Hepatic stellate cell (primary cell): ENCODE results near the gene CBFA2T2.
"Not testable (repeated sequence)": the region's sequence is repeated elsewhere in the genome, so short reads cannot be mapped to it uniquely, and the experiment has no call there.

Experiments
- DNase-seq: peaks from one replicate; pipeline ENCODE4 v3.0.0; 2011; ENCODE audit warnings: low spot score

The CBFA2T2 gene

GRCh38 chr20:33551778-33552177, 61.9 kb downstream of the CBFA2T2 start:
- DNase-seq, result no peak

- DNase-seq, result no peak
Measured at GRCh38 chr20:33552519-33552918, 62.6 kb downstream of the CBFA2T2 start.

- DNase-seq, result no peak
Measured at GRCh38 chr20:33553516-33553915, 63.6 kb downstream of the CBFA2T2 start.

GRCh38 chr20:33554914-33555420, 65.1 kb downstream of the CBFA2T2 start:
- peak; percentile 86 for DNase-seq

- no peak for DNase-seq
Measured at GRCh38 chr20:33555755-33556154, 65.9 kb downstream of the CBFA2T2 start.

GRCh38 chr20:33556246-33556645, 66.3 kb downstream of the CBFA2T2 start:
- no peak for DNase-seq

GRCh38 chr20:33558348-33559144, 68.7 kb downstream of the CBFA2T2 start:
- DNase-seq, result no peak

- no peak for DNase-seq
Measured at GRCh38 chr20:33559212-33559611, 69.3 kb downstream of the CBFA2T2 start.

GRCh38 chr20:33560026-33560425, 70.1 kb downstream of the CBFA2T2 start:
- no peak for DNase-seq

- not testable (repeated sequence) for DNase-seq
Measured at GRCh38 chr20:33561053-33561452, 71.2 kb downstream of the CBFA2T2 start.

GRCh38 chr20:33561692-33562601, 72.1 kb downstream of the CBFA2T2 start:
- DNase-seq, result peak; percentile 66

GRCh38 chr20:33563788-33564187, 73.9 kb downstream of the CBFA2T2 start:
- no peak for DNase-seq

GRCh38 chr20:33566781-33567603, 77.1 kb downstream of the CBFA2T2 start:
- no peak for DNase-seq

- no peak for DNase-seq
Measured at GRCh38 chr20:33567949-33568348, 78.1 kb downstream of the CBFA2T2 start.

- no peak for DNase-seq
Measured at GRCh38 chr20:33568378-33568777, 78.5 kb downstream of the CBFA2T2 start.

- DNase-seq, result no peak
Measured at GRCh38 chr20:33568868-33569801, 79.2 kb downstream of the CBFA2T2 start.

GRCh38 chr20:33569802-33570391, 80.0 kb downstream of the CBFA2T2 start:
- DNase-seq, result no peak

- no peak for DNase-seq
Measured at GRCh38 chr20:33570743-33571142, 80.8 kb downstream of the CBFA2T2 start.

GRCh38 chr20:33573268-33573667, 83.4 kb downstream of the CBFA2T2 start:
- DNase-seq, result not testable (repeated sequence)

- DNase-seq, result no peak
Measured at GRCh38 chr20:33575282-33575681, 85.4 kb downstream of the CBFA2T2 start.
